Kidney tubule cell (primary cell): ENCODE measurements around the gene CRAT.

Experiments used
- DNase-seq: peaks from one replicate; pipeline ENCODE4 v3.0.0-alpha.2; 2018; ENCODE audit warnings: low spot score

CRAT gene

DNA sequence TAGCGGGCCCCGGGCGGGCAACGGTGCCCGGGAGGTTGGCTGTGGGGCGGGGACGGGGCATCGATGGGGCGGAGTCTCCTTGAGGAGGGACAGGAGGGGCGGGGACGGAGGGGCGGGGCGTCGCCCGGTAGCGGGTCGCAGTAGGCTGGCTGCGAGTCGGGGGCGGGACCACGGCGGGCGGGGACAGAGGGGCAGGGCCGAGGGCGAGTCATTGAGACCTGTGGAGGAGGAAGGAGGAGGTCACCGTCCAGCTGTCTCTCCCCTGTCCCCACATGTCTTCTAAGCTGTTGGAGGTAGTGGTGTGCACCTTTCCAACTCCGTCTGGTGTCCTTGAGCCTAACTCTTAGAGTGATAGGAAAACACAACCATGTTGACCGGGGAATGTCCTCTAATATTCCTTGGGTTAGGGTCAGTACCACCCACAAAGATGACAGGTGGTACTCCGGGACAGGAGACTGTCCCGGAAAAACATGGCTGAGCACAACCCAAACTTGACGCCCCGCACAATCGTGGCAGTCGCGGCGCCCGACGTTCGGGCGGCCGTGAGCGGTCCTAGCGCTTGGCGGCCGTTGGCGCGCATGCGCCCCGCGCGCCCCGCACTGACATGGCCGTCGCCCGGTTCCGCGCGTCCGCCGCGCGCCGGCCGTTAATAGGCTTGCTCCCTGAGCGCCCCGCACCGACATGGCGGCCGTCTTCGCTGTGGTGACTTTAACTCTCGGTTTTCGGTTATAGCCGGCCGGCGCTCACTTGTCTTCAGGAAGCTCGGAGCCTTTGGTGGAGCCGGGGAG, at the start of gene CRAT, which contains the start of gene PTPA:
Gene CRAT, minus strand, starts transcription at position 54 of the 788 bp plus-strand sequence. CDS start 284 bp downstream, outside the sequence.
Gene PTPA, plus strand, starts transcription at position 676 of the 788 bp plus-strand sequence. CDS start 186 bp downstream, outside the sequence.
- peak; percentile 94 for DNase-seq

- no peak for DNase-seq
These were observed 45.6 kb upstream of the CRAT start for GRCh38 chr9:129156163-129156562.

GRCh38 chr9:129154866-129155477, 44.4 kb upstream of the CRAT start:
- no peak for DNase-seq

GRCh38 chr9:129151469-129151868, 40.9 kb upstream of the CRAT start:
- DNase-seq = no peak

- DNase-seq = no peak
These were observed 40.1 kb upstream of the CRAT start for GRCh38 chr9:129150672-129151211.

DNA sequence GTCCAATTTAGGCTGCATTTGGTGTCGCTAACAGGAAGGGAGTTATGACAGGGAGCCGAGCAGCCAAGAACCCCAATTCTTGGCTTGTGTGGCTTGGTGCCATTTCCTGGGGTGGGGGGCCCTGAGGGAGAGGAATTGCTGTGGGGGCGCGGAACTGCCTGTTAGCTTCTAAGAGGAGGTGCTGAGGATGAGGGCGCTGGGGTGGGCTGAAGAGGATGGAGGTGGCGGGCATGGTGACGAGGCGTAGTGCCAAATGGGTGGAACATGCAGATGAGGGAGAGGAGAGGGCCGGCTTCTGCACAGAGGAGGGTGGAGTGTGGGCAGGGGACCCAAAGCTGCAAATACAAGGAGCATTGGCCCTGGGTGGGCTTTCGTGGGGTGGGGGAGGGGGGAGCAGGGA, 39.5 kb upstream of the CRAT start:
- DNase-seq = no peak

DNA sequence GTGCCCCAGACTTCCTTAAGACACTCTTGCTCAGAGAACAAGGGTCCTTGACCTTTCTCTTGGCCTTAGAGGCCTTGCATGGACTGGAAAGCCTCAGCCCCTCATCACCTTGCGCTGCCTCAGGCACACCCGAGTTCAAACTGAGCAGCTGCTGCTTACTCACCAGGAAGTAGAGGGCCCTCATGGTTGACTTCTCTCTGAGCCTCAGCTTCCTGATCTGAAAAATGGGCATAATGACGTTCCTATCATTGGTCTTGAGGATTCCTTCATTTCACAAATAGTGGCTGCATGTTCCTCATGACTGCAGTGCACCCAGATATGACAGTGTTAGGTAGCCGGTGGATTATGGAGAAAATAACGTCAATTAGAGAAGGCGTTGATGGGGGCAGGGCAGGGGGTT, 38.8 kb upstream of the CRAT start:
- no peak for DNase-seq

DNA sequence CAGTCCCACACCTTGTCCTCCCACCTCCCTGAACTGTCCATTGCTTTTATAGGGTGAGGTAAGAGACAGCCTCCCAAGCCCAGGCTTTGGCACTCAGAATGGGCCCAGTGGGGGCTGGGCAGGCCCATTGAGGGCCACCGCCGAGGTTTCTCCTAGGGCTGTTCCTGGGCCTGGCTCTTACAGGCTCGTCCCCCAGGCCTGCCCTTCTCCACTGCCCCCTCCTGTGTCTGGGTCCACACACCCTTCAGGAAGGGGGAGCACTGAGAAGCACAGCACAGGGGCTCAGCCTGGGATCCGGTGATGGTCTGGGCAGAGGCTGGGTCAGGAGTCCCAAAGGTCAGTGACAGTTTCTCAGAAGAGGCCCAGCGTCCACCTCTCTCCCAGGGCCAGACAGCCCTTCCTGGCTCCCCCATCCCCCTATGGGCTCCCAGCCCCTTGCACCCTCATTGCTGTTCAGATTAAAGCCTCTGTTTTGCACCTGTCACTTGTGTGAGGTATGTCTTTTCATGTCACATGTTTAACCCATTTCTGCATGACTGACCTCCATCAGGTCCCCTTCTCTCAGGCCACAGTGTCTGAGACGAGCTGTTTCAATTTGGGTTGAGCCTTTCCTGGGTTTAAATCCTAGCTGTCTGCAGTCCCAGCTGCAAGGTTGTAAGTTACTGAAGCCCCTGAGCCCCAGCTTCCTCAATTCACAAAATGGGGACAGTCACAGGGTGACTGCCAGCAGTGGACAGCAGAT, 38.0 kb upstream of the CRAT start:
- DNase-seq = no peak

- no peak for DNase-seq
These were observed 35.9 kb upstream of the CRAT start for GRCh38 chr9:129146441-129146941.

DNA sequence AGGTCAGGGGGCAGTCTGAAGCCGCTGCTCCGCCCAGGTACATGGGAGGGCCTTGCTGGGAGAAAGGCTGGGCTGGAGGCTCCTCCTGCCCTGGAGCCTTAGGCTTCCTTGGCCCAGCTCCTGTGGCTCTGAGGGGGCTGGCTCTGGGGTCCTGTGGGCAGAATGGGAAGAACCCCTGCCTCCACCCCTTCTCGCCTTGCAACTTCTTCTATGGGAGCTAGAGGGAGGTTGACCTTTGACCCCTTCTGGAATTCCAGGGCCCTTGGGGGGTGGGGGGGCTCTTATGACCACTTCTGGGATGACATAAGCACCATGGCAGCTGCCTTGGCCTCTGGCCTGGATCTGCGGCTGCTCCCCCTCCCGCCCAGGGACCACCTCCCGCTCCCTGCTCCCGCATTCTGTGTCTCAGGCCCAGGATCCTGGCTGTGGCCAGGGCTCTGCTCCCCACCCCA, 35.3 kb upstream of the CRAT start:
- DNase-seq = peak; percentile 80

DNA sequence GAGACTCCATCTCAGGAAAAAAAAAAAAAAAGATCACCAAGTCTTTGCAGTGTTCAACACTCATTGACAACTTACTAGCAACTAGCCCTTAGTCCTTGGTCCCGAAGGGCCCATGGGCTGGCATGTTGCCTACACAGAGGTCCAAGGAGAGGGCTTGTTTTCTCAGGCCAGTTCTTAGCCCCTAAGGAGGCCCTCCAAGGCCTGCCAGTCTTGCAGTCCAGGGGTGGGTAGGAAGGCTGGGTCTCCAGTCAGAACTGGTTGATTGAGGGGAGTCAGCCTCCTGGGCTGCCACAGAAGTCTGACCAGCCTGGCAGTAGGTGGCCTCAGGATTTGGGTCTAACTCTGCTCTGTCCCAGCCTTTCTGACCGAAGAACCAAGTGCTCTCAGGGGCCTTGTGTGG, 34.7 kb upstream of the CRAT start:
- DNase-seq = no peak

DNA sequence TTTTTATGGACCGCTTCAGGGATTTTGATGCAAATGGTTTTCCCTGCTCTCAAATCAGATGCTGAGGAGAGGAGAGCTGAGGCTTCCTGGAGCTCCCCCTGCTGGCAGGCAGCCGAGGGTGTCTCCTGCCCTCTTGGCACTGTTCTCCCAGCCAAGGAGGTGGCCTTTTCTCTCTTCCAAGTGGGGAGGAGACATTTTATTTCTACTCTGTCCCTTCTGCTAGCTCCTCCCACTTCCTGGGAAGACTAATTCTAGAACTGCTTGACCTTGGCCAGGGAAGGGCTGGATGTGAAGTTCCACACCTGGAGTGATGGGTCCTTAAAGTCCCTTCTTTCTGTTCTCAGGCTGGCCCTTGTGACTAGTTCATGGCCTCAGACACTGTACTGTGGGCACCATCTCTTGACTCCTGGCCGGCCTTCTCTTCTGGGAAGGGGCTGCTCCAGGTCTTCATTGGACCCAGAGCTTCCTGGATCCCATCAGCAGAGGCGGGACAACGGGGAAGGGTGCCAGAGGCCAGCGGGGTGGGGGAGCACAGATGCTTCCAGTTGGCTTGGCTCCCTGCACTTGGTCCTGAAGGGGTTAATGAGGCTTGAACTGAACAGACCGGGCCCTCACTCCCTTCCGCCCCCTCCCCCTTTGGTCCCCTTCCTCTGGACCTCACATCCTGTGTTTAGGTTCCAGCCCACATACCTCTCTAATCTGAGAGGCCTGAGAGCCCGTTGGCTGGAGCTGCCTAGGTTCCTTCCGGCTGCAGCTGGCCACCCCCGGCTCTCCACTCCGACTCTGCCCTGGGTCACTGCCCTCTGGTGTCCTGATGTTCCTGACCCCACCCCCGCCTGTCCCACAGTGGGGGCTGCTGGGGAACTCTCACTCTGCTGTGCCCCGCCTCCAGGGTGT, 32.7 kb upstream of the CRAT start:
- peak; percentile 92 for DNase-seq

DNA sequence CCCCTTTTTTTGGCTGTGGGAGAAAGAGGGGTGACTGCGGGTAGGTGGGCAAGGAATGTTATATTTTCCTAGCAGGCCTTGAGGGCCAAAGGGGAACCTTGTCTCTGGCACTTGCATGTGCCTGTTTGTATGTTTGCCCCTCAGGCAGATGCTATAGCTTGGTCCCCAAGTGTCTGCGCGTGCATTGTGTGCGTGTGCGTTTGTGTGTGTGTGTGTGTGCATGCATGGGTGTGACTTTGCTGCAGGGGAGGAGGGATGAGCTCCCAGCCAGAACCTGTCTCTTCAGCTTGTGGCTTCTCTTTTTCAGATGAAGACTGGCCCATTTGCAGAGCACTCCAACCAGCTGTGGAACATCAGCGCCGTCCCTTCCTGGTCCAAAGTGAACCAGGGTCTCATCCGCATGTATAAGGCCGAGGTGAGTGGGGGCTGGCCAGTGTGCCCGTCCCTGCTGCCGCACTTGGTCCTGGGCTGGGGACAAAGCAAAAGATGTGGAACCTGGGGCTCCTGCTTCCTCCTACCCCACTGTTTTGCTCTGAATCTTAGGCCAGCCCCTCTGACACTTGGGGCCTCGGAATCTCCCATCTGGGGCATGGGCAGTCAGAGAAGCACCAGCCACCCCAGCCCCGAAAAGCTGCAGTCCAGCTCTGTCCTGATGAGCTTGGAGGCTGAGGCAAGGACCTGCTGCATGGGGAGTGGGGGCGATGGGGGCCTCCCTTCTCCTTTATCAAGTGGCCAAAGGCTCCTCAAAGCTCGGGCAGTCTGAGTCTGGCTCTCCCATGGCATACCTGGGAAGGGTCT, 31.7 kb upstream of the CRAT start:
- DNase-seq = no peak

DNA sequence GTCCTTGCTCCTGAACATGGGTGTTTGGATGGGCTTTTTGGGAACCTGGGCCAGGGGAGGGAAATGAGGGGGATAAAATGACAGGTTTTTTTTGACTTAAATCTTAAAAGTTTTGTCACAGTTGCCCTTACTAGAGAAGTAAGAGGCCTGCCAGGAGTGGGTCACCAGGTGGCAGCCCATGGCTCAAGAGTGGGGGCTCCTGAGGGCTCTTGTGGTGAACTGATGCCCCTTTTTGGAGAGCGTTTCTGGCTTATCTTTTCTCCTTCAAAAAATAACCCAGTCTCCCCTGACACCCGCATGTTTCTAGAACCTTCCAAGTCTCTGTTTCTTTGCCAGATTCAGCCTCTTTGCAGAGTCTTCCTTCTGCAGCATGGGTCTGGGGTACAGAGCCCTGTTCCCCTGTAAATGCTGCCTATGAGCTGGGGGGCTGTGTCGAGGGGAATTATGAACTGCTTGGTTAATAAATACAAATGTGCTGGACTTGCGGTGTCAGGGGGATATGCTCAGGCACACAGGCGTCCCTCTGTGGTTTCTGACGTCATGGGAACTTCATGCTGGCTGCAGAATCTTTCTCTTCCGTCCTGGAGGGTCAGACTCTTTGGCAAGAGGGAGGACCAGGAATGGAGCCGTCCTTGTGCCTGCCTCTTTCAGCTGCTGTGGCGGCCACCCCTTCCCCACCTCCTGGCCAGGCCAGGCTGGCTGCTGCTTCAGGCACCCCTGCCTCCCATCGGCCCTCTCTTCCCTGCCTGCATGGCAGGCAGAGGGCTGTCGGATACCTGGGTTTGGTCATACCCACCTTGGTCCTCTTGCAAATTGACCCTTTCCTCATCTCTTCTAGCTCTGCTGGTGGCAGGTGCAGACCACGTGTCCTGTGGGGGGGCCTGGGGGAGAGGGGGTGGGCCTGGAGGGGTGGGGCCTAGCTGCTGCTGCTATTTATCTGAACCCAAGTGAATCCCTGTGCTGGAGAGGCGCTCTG, 30.8 kb upstream of the CRAT start:
- peak; percentile 96 for DNase-seq

DNA sequence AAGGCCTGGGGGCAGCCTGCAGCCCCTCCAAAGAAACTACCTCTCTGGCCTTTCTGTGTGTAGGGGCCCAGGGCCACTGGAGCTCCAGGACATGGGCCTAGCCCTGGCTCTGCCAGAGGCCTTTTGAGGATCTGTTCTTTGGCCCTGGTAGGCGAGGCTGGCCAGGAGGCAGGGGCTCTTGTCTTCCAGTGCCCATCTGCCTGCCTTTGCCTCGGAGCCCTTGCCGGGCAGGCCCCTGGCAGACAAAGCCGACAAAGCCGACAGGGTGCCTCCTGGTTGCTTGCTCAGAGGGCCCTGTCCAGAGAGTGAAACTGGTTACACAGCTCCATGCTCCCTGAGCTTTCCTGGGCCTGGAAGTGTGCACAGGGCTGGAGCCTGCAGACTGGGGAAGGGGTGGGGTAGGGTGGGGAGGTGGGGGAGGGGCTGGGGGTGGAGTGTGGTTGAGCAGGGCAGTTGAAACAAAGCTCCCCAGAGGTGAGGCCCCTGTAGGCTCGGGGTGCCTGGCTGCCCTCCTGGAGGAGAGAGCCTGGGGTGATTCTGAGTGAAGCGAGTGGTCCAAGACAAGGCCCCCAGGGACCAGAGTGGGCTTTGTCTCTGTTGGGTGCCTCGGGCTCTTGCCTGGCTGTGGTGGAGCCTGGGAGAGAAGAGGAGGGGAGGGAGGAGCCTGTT, 29.9 kb upstream of the CRAT start:
- peak; percentile 73 for DNase-seq

GRCh38 chr9:129139993-129140396, 29.4 kb upstream of the CRAT start:
- DNase-seq = peak; percentile 98

DNA sequence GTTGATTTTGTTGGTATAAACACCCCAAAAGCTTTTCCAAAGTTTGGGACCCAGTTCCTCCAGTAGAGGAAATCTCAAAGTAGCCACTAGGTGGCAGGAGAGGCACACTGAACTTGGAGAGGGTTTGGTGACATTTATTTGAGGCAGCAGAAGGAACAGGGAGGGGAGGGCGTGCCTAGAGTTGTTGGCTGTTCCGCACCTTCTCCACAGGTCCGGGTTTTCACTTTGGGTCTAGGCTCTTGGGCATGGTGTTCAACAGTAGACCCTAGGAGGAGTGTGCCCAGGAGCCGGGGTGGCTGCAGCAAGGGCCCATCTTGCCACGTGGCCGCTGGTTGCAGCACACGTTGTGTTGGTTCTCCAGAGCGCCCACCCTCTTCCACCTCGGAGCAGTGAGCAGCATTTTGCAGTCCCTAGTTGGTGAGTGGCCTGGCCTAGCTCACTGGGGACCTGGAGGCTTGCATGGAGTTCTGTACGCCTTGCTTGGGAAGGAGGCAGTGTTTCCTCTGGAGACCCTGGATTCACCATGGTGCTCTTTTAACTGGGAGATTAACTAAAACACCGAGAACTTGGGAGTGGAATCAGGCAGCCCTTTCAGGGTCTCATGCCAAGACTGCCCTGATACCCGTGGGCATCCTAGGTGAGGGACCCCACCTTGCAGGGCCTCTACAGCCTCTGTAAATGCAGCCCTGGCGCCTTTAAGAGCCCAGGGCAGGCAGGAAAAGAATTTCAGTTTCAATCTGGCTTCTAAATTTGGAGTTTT, 28.8 kb upstream of the CRAT start:
- peak; percentile 85 for DNase-seq
